Tibial nerve (tissue), 4 donors: ENCODE data around the gene RAB11A.

Experiments used
- EP300 ChIP-seq, 2 donors: sonication (generic); formaldehyde crosslinking; IDR thresholded peaks; one replicate each; pipeline ENCODE4 v1.6.1; 2017; ENCODE audit warnings: antibody characterized with exemption in 2 of 2, mild to moderate bottlenecking in 1 of 2
- POLR2A ChIP-seq, 2 donors: fragments of 450-650 bp; IDR thresholded peaks; one replicate each; pipeline ENCODE4 v1.6.1; 2017; ENCODE audit warnings: antibody characterized with exemption in 2 of 2, mild to moderate bottlenecking in 2 of 2, moderate library complexity in 2 of 2
- TF ChIP-seq, protein P1 (sequence below), 5 experiments: fragments of 200-600 bp in 3 of 5; fragments of 450-650 bp in 2 of 5; sonication (generic) in 3 of 5; IDR thresholded peaks; one replicate each; pipeline ENCODE4 v1.5.1; 2016 to 2019; ENCODE audit warnings: antibody characterized with exemption in 5 of 5, mild to moderate bottlenecking in 3 of 5, moderate library complexity in 2 of 5

- TF ChIP-seq EP300 (IDR thresholded peaks at IDR 0.05): no peak
- TF ChIP-seq, protein P1, sequence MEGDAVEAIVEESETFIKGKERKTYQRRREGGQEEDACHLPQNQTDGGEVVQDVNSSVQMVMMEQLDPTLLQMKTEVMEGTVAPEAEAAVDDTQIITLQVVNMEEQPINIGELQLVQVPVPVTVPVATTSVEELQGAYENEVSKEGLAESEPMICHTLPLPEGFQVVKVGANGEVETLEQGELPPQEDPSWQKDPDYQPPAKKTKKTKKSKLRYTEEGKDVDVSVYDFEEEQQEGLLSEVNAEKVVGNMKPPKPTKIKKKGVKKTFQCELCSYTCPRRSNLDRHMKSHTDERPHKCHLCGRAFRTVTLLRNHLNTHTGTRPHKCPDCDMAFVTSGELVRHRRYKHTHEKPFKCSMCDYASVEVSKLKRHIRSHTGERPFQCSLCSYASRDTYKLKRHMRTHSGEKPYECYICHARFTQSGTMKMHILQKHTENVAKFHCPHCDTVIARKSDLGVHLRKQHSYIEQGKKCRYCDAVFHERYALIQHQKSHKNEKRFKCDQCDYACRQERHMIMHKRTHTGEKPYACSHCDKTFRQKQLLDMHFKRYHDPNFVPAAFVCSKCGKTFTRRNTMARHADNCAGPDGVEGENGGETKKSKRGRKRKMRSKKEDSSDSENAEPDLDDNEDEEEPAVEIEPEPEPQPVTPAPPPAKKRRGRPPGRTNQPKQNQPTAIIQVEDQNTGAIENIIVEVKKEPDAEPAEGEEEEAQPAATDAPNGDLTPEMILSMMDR (IDR thresholded peaks at IDR 0.05): no peak
- no peak for TF ChIP-seq POLR2A (IDR thresholded peaks at IDR 0.05)
Observed at GRCh38 chr15:65867244-65867643, 2.0 kb upstream of the RAB11A start.
